Dedifferentiated amniotic fluid mesenchymal stem cell (primary cell): ENCODE data around the gene MAGI1.
A peak's percentile ranks its signal among the peaks of the same experiment; 100 is the strongest.
"Not testable (repeated sequence)": the region's sequence is repeated elsewhere in the genome, so short reads cannot be mapped to it uniquely, and the experiment has no call there.

ENCODE experiments used
- DNase-seq: peaks from one replicate; pipeline ENCODE4 v3.0.0-alpha.2; 2016; ENCODE audit errors: extremely low spot score

Gene MAGI1

GRCh38 chr3:65875393-65876027 lies 163.2 kb downstream of the MAGI1 start:
- no peak for DNase-seq

GRCh38 chr3:65873869-65874268 lies 164.8 kb downstream of the MAGI1 start:
- DNase-seq, result no peak

- no peak for DNase-seq
These were observed 165.7 kb downstream of the MAGI1 start for GRCh38 chr3:65873028-65873427.

- DNase-seq, result no peak
These were observed 167.2 kb downstream of the MAGI1 start for GRCh38 chr3:65871305-65872141.

- no peak for DNase-seq
These were observed 168.9 kb downstream of the MAGI1 start for GRCh38 chr3:65869798-65870197.

GRCh38 chr3:65867463-65868210 lies 171.1 kb downstream of the MAGI1 start:
- DNase-seq, result no peak

GRCh38 chr3:65864357-65864904 lies 174.3 kb downstream of the MAGI1 start:
- DNase-seq, result no peak

GRCh38 chr3:65861718-65862117 lies 177.0 kb downstream of the MAGI1 start:
- no peak for DNase-seq

- not testable (repeated sequence) for DNase-seq
These were observed 179.1 kb downstream of the MAGI1 start for GRCh38 chr3:65859612-65860011.

GRCh38 chr3:65858749-65859148 lies 180.0 kb downstream of the MAGI1 start:
- DNase-seq, result no peak

GRCh38 chr3:65857327-65857726 lies 181.4 kb downstream of the MAGI1 start:
- DNase-seq, result no peak

GRCh38 chr3:65856907-65857306 lies 181.8 kb downstream of the MAGI1 start:
- no peak for DNase-seq

- peak; percentile 51 for DNase-seq
These were observed 183.2 kb downstream of the MAGI1 start for GRCh38 chr3:65855370-65856100.

- no peak for DNase-seq
These were observed 184.0 kb downstream of the MAGI1 start for GRCh38 chr3:65854606-65855304.

- peak; percentile 82 for DNase-seq
These were observed 186.9 kb downstream of the MAGI1 start for GRCh38 chr3:65851827-65852226.

GRCh38 chr3:65850261-65850660 lies 188.5 kb downstream of the MAGI1 start:
- no peak for DNase-seq

GRCh38 chr3:65848024-65848423 lies 190.7 kb downstream of the MAGI1 start:
- DNase-seq, result no peak

- peak; percentile 65 for DNase-seq
These were observed 191.8 kb downstream of the MAGI1 start for GRCh38 chr3:65846936-65847335.

- DNase-seq, result no peak
These were observed 194.3 kb downstream of the MAGI1 start for GRCh38 chr3:65844370-65844769.

GRCh38 chr3:65843732-65844131 lies 195.0 kb downstream of the MAGI1 start:
- DNase-seq, result no peak

GRCh38 chr3:65837604-65838003 lies 201.1 kb downstream of the MAGI1 start:
- no peak for DNase-seq
